HepG2 (cell line): ENCODE results near the gene FBF1. TPM values are rescaled to one million over a fixed set of nuclear protein-coding genes. Genes with fewer than 3 reads are reported as not detected.

Experiments
- ATF7 ChIP-seq, 2 experiments: fragments of 450-650 bp in 1 of 2; sonication (generic) in 1 of 2; formaldehyde crosslinking in 1 of 2; IDR thresholded peaks; 2 replicates each; pipeline versions ENCODE4 v1.4.0 to v1.6.1; 2016 to 2020; ENCODE audit warnings: antibody characterized with exemption in 1 of 2, mild to moderate bottlenecking in 1 of 2, missing genetic modification reagents in 1 of 2
- BHLHE40 ChIP-seq: IDR thresholded peaks from 2 replicates; pipeline ENCODE4 v1.6.1; 2011; ENCODE audit warnings: low read length, improper control_type of control experiment
- FOXM1 ChIP-seq: sonication (generic); formaldehyde crosslinking; IDR thresholded peaks from 2 replicates; pipeline ENCODE4 v1.5.0; 2020; ENCODE audit warnings: missing genetic modification reagents
- HOXA5 ChIP-seq: sonication (generic); formaldehyde crosslinking; IDR thresholded peaks from 2 replicates; pipeline ENCODE4 v1.4.0; 2020; ENCODE audit warnings: missing genetic modification reagents
- MATR3 ChIP-seq: sonication (generic); formaldehyde crosslinking; IDR thresholded peaks from 2 replicates; pipeline ENCODE4 v1.4.0; 2020; ENCODE audit warnings: missing genetic modification reagents
- PTBP1 ChIP-seq: fragments of 200-400 bp; formaldehyde crosslinking; IDR thresholded peaks from 2 replicates; pipeline ENCODE4 v1.6.1; 2018; ENCODE audit warnings: low read length, low read depth; ENCODE audit not compliant: poor library complexity, severe bottlenecking
- SMAD9 ChIP-seq: sonication (generic); formaldehyde crosslinking; IDR thresholded peaks from 2 replicates; pipeline ENCODE4 v1.5.1; 2020; ENCODE audit warnings: mild to moderate bottlenecking, missing genetic modification reagents
- TCF7 ChIP-seq: sonication (generic); IDR thresholded peaks from 2 replicates; pipeline ENCODE4 v1.6.1; 2016; ENCODE audit warnings: antibody characterized with exemption, low read depth
- TRIM24 ChIP-seq: sonication (generic); formaldehyde crosslinking; IDR thresholded peaks from 2 replicates; pipeline ENCODE4 v1.8.0; 2022; ENCODE audit warnings: mild to moderate bottlenecking, missing genetic modification reagents
- ZNF292 ChIP-seq: sonication (generic); formaldehyde crosslinking; IDR thresholded peaks from 2 replicates; pipeline ENCODE4 v1.8.1; 2022; ENCODE audit warnings: mild to moderate bottlenecking, low read depth, missing genetic modification reagents, borderline replicate concordance
- ZNF430 ChIP-seq: sonication (generic); formaldehyde crosslinking; IDR thresholded peaks from 2 replicates; pipeline ENCODE4 v1.9.0; 2021; ENCODE audit warnings: mild to moderate bottlenecking, missing genetic modification reagents
- ZNF781 ChIP-seq: sonication (generic); formaldehyde crosslinking; IDR thresholded peaks from 2 replicates; pipeline ENCODE4 v1.5.1; 2020; ENCODE audit warnings: borderline replicate concordance, mild to moderate bottlenecking, missing genetic modification reagents; ENCODE audit errors: not compliant biosample characterization
- ZNF850 ChIP-seq: sonication (generic); formaldehyde crosslinking; conservative IDR thresholded peaks from 2 replicates; pipeline ENCODE4 v1.9.0; 2021; ENCODE audit warnings: mild to moderate bottlenecking, missing genetic modification reagents
- ZSCAN29 ChIP-seq: sonication (generic); formaldehyde crosslinking; conservative IDR thresholded peaks from 2 replicates; pipeline ENCODE4 v1.4.0; 2020; ENCODE audit warnings: mild to moderate bottlenecking, missing genetic modification reagents
- polyA plus RNA-seq, 8 experiments: library from polyadenylated mRNA; depleted of rRNA in 3 of 8; stranded (reverse) in 7 of 8; unstranded in 1 of 8; fragments of >200 nt; fragmentation: Illumina TruSeq in 4 of 8; extraction: Trizol in 4 of 8; gene quantifications; 2 replicates each; pipeline versions ENCODE4 v1.2.1 to v1.2.3, GENCODE V29; 2011 to 2016; ENCODE audit warnings: low read depth in 4 of 8, missing spikeins in 1 of 8, mixed read lengths in 1 of 8; ENCODE audit not compliant: insufficient read depth in 1 of 8
- total RNA-seq, 5 experiments: library from RNA; depleted of rRNA; stranded (reverse); fragments of >200 nt; fragmentation: Illumina TruSeq; extraction: Trizol; gene quantifications; 2 replicates each; pipeline ENCODE4 v1.2.3, GENCODE V29; 2016; ENCODE audit warnings: low read depth in 1 of 5
- TF ChIP-seq, protein P1 (sequence below): sonication (generic); formaldehyde crosslinking; conservative IDR thresholded peaks from 2 replicates; pipeline ENCODE4 v1.8.1; 2023; ENCODE audit warnings: missing genetic modification reagents
- TF ChIP-seq, protein P2 (sequence below): sonication (generic); formaldehyde crosslinking; IDR thresholded peaks from 2 replicates; pipeline ENCODE4 v1.5.0; 2020; ENCODE audit warnings: missing genetic modification reagents
- TF ChIP-seq, protein P3 (sequence below): sonication (generic); formaldehyde crosslinking; IDR thresholded peaks from 2 replicates; pipeline ENCODE4 v1.5.1; 2020; ENCODE audit warnings: missing genetic modification reagents, mild to moderate bottlenecking, borderline replicate concordance
- TF ChIP-seq, protein P4 (sequence below): sonication (generic); formaldehyde crosslinking; IDR thresholded peaks from 2 replicates; pipeline ENCODE4 v1.5.1; 2020; ENCODE audit warnings: missing genetic modification reagents, mild to moderate bottlenecking, borderline replicate concordance
- TF ChIP-seq, protein P5 (sequence below): sonication (generic); formaldehyde crosslinking; IDR thresholded peaks from 2 replicates; pipeline ENCODE4 v1.5.1; 2020; ENCODE audit warnings: missing genetic modification reagents, mild to moderate bottlenecking, borderline replicate concordance

The FBF1 gene
- total and polyA plus RNA-seq, 2 of the 13 experiments (the other 11 are each of a cell fraction or from before 2014, with no cell fraction given): 2.4 to 8.1 TPM

DNA sequence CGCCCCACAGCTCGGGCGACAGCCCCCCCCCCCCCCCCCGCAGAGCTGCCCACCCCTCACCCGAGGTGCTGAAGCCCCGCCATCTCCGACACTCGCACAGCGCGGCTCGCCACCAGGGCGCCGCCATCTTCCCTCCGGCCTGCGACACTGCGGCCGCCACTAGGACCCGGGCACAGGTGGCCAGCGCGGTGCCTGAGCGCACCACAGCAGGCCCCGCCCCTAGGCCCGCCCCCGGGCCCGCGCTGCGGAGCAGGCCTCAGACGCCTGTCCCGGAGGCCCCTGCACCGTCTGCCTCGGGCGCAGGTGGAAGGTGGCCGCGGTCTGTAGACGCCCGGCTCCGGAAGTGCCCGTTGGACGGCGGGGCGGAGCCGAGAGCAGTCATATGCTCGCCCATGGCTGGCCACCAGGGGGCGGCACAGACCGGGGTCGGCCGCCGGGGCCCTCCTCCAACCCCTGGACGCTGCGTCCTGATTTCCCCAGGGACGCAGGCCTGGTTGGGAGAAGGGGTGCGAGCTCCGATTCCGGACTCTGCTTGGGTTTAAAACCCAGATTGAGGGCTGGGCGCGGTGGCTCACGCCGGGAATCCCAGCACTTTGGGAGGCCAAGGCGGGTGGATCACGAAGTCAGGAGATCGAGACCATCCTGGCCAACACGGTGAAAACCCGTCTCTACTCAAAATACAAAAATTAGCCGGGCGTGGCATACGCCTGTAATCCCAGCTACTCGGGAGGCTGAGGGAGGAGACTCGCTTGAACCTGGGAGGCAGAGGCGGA lies 35.9 kb downstream of the FBF1 start, which contains the start of gene MRPL38 (continued):
- TF ChIP-seq, protein P1, sequence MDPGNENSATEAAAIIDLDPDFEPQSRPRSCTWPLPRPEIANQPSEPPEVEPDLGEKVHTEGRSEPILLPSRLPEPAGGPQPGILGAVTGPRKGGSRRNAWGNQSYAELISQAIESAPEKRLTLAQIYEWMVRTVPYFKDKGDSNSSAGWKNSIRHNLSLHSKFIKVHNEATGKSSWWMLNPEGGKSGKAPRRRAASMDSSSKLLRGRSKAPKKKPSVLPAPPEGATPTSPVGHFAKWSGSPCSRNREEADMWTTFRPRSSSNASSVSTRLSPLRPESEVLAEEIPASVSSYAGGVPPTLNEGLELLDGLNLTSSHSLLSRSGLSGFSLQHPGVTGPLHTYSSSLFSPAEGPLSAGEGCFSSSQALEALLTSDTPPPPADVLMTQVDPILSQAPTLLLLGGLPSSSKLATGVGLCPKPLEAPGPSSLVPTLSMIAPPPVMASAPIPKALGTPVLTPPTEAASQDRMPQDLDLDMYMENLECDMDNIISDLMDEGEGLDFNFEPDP (CRISPR knock-in tag): 0 out of 2 replicates have a peak, but pooled peaks have one; percentile 62
- TF ChIP-seq, protein P2, sequence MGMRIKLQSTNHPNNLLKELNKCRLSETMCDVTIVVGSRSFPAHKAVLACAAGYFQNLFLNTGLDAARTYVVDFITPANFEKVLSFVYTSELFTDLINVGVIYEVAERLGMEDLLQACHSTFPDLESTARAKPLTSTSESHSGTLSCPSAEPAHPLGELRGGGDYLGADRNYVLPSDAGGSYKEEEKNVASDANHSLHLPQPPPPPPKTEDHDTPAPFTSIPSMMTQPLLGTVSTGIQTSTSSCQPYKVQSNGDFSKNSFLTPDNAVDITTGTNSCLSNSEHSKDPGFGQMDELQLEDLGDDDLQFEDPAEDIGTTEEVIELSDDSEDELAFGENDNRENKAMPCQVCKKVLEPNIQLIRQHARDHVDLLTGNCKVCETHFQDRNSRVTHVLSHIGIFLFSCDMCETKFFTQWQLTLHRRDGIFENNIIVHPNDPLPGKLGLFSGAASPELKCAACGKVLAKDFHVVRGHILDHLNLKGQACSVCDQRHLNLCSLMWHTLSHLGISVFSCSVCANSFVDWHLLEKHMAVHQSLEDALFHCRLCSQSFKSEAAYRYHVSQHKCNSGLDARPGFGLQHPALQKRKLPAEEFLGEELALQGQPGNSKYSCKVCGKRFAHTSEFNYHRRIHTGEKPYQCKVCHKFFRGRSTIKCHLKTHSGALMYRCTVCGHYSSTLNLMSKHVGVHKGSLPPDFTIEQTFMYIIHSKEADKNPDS: peak; percentile 43; the same call in 1 of the 2 replicates
- TF ChIP-seq TRIM24 (CRISPR knock-in tag) (no peak), TCF7 (no peak), PTBP1 (peak; percentile 50), HOXA5 (CRISPR knock-in tag) (peak; percentile 94), ZNF850 (CRISPR knock-in tag) (peak; percentile 85; the same call in 1 of the 2 replicates), ATF7 (IDR thresholded peaks at IDR 0.05) (no peak), ATF7 (CRISPR knock-in tag; IDR thresholded peaks at IDR 0.05) (no peak), ZNF292 (CRISPR knock-in tag) (peak; percentile 67; the same call in 1 of the 2 replicates), ZNF430 (peak; percentile 96), BHLHE40 (no peak), ZSCAN29 (CRISPR knock-in tag) (peak; percentile 94), FOXM1 (CRISPR knock-in tag) (no peak), MATR3 (no peak), ZNF781 (CRISPR knock-in tag) (no peak), SMAD9 (CRISPR knock-in tag) (no peak)
- TF ChIP-seq, protein P3, sequence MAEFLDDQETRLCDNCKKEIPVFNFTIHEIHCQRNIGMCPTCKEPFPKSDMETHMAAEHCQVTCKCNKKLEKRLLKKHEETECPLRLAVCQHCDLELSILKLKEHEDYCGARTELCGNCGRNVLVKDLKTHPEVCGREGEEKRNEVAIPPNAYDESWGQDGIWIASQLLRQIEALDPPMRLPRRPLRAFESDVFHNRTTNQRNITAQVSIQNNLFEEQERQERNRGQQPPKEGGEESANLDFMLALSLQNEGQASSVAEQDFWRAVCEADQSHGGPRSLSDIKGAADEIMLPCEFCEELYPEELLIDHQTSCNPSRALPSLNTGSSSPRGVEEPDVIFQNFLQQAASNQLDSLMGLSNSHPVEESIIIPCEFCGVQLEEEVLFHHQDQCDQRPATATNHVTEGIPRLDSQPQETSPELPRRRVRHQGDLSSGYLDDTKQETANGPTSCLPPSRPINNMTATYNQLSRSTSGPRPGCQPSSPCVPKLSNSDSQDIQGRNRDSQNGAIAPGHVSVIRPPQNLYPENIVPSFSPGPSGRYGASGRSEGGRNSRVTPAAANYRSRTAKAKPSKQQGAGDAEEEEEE (CRISPR knock-in tag): peak; percentile 56; the same call in 1 of the 2 replicates
- TF ChIP-seq, protein P4, sequence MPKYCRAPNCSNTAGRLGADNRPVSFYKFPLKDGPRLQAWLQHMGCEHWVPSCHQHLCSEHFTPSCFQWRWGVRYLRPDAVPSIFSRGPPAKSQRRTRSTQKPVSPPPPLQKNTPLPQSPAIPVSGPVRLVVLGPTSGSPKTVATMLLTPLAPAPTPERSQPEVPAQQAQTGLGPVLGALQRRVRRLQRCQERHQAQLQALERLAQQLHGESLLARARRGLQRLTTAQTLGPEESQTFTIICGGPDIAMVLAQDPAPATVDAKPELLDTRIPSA (CRISPR knock-in tag): no peak; the same call in 1 of the 2 replicates
- TF ChIP-seq, protein P5, sequence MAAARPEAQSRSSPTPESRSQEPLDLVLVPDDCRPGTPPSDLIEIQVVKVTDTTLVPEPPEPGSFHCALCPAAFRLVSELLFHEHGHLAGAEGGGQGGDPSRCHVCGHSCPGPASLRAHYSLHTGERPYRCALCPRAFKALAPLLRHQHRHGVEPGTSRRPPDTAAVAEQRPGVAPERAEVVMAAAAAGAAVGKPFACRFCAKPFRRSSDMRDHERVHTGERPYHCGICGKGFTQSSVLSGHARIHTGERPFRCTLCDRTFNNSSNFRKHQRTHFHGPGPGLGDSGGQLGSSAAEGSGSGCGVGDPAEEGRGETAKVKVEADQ (CRISPR knock-in tag): peak; percentile 94
